Nephron (organoid): Measurements from ENCODE around the gene AKR7A3.

Experiments
- H3K27ac Mint-ChIP-seq, 3 experiments: 2 replicates each; pipeline ENCODE4 v1.8.0; 2020; ENCODE audit warnings: mixed read lengths in 3 of 3, mild to moderate bottlenecking in 2 of 3, moderate library complexity in 1 of 3
- H3K27me3 Mint-ChIP-seq: 2 replicates; pipeline ENCODE4 v1.8.0; 2021; ENCODE audit warnings: low read depth, mild to moderate bottlenecking, moderate library complexity, mixed read lengths
- H3K36me3 Mint-ChIP-seq: 2 replicates; pipeline ENCODE4 v1.8.0; 2020; ENCODE audit warnings: low read depth, mixed read lengths
- H3K4me1 Mint-ChIP-seq: 2 replicates; pipeline ENCODE4 v1.8.0; 2020; ENCODE audit warnings: mixed read lengths
- H3K4me3 Mint-ChIP-seq, 3 experiments: 2 replicates each; pipeline ENCODE4 v1.8.0; 2020; ENCODE audit warnings: mild to moderate bottlenecking in 3 of 3, mixed read lengths in 3 of 3, moderate library complexity in 2 of 3
- H3K9me3 Mint-ChIP-seq: 2 replicates; pipeline ENCODE4 v1.8.0; 2020; ENCODE audit warnings: mixed read lengths
- CTCF ChIP-seq, 3 experiments: fragments of 200-600 bp; sonication (generic); IDR thresholded peaks; one replicate each; pipeline ENCODE4 v1.5.0; 2021; ENCODE audit warnings: antibody characterized with exemption in 3 of 3; ENCODE audit not compliant: unreplicated experiment in 3 of 3

The AKR7A3 gene

GRCh38 chr1:19327301-19327700, 38.7 kb upstream of the AKR7A3 start:
- Mint-ChIP-seq H3K36me3 (peaks cover 18% of the 10 kb centered on the region), H3K4me1 (no peaks in the 10 kb centered on the region), H3K27me3 (no peaks in the 10 kb centered on the region), H3K27ac (no peak overlapping the region), H3K4me3 (no peak overlapping the region), H3K9me3 (no peaks in the 10 kb centered on the region)
- TF ChIP-seq CTCF (IDR thresholded peaks at IDR 0.05; ENCODE audit: unreplicated experiment in 3 of 3), result no peak

DNA sequence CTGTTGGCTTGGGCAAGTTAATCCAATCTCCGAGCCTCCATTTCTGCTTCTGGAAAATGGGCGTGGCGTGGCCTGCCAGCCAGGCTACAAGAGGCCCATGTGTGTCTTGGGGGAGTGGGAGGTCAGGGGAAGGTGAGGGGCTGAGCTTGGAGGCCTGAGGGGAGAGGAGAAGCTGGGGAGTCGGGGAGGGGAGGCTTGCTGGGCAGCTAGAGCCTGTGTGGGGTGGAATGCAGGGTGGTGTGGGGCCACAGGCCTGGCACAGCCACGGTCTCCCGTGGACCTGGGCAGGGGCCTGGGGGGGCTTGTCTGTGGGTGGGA, 38.1 kb upstream of the AKR7A3 start:
- no peaks in the 10 kb centered on the region for H3K27me3 Mint-ChIP-seq
- H3K4me3 Mint-ChIP-seq, result no peak overlapping the region
- no peaks in the 10 kb centered on the region for H3K9me3 Mint-ChIP-seq
- peaks cover 22% of the 10 kb centered on the region for H3K36me3 Mint-ChIP-seq
- no peaks in the 10 kb centered on the region for H3K4me1 Mint-ChIP-seq
- H3K27ac Mint-ChIP-seq, result no peak overlapping the region
- no peak for TF ChIP-seq CTCF (IDR thresholded peaks at IDR 0.05; ENCODE audit: unreplicated experiment in 3 of 3)

DNA sequence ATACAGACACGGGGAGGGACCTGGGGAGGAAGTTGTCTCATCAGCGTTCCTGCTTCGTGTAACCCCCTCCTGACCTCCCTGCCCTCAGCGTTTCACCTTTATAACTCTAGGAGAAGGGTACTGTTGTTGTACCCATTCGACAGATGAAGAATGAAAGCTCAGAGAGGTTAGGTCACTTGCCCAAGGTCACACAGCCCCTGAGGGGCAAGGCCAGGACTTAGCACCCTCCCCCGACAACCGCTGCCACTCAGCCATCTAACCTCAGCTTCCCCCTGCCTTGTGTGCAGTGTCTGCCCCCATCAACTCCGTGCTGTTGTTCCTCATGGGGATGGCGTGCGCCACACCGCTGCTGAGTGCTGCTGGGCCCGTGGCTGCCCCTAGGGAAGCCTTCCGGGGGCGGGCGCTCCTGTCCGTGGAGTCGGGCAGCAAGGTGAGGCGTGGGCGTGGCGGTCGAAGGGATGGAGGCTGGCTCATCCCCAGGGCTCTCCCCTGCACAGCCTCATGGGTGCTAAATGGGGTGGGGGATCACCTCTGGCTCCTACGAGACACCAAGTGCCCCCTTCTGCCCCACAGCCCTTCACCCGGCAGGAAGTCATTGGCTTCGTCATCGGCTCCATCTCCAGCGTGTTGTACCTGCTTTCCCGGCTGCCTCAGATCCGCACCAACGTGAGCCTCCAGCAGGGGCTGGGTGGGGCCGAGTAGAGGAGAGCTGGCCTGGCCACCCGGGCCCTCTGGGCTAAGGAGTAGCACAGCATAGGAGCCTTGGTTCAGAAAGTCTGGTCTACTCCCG, 37.6 kb upstream of the AKR7A3 start:
- H3K4me1 Mint-ChIP-seq, result no peaks in the 10 kb centered on the region
- no peaks in the 10 kb centered on the region for H3K9me3 Mint-ChIP-seq
- no peak overlapping the region for H3K4me3 Mint-ChIP-seq
- H3K36me3 Mint-ChIP-seq, result peaks cover 25% of the 10 kb centered on the region
- no peaks in the 10 kb centered on the region for H3K27me3 Mint-ChIP-seq
- TF ChIP-seq CTCF (IDR thresholded peaks at IDR 0.05; ENCODE audit: unreplicated experiment in 3 of 3), result no peak
- H3K27ac Mint-ChIP-seq, result no peak overlapping the region

- no peaks in the 10 kb centered on the region for H3K4me1 Mint-ChIP-seq
Observed at GRCh38 chr1:19325368-19325957, 36.9 kb upstream of the AKR7A3 start.

GRCh38 chr1:19324665-19324990, 36.1 kb upstream of the AKR7A3 start:
- Mint-ChIP-seq H3K9me3 (no peaks in the 10 kb centered on the region), H3K27ac (no peak overlapping the region), H3K4me1 (no peaks in the 10 kb centered on the region), H3K4me3 (no peak overlapping the region), H3K36me3 (peaks cover 28% of the 10 kb centered on the region), H3K27me3 (no peaks in the 10 kb centered on the region)
- TF ChIP-seq CTCF (IDR thresholded peaks at IDR 0.05; ENCODE audit: unreplicated experiment in 3 of 3), result no peak

More at GRCh38 chr1:19325368-19325957, 36.9 kb upstream of the AKR7A3 start:
- H3K9me3 Mint-ChIP-seq, result no peaks in the 10 kb centered on the region
- H3K36me3 Mint-ChIP-seq, result peaks cover 29% of the 10 kb centered on the region
- no peak overlapping the region for H3K27ac Mint-ChIP-seq
- H3K27me3 Mint-ChIP-seq, result no peaks in the 10 kb centered on the region
- H3K4me3 Mint-ChIP-seq, result no peak overlapping the region
- TF ChIP-seq CTCF (IDR thresholded peaks at IDR 0.05; ENCODE audit: unreplicated experiment in 3 of 3), result no peak
